Muscle layer of duodenum (tissue), 2 donors: Measurements from ENCODE around the gene PDE9A.

ENCODE experiments used
- H3K27ac ChIP-seq: one replicate; pipeline ENCODE4 v1.7.0; 2013; ENCODE audit warnings: mild to moderate bottlenecking, low read length
- H3K27me3 ChIP-seq: one replicate; pipeline ENCODE4 v1.7.0; 2013; ENCODE audit warnings: low read depth, mild to moderate bottlenecking, control low read depth, low read length
- H3K36me3 ChIP-seq, 2 donors: one replicate each; pipeline ENCODE4 v1.7.0; 2013; ENCODE audit warnings: low read length in 2 of 2, control low read depth in 1 of 2, mild to moderate bottlenecking in 1 of 2; ENCODE audit not compliant: insufficient read depth in 2 of 2, control insufficient read depth in 1 of 2
- H3K4me1 ChIP-seq, 2 donors: one replicate each; pipeline ENCODE4 v1.7.0; 2013; ENCODE audit warnings: low read length in 2 of 2, mild to moderate bottlenecking in 2 of 2, control low read depth in 1 of 2, moderate library complexity in 1 of 2; ENCODE audit not compliant: insufficient read depth in 2 of 2, control insufficient read depth in 1 of 2
- H3K4me3 ChIP-seq, 2 donors: one replicate each; pipeline ENCODE4 v1.7.0; 2013; ENCODE audit warnings: low read length in 2 of 2, low read depth in 1 of 2, mild to moderate bottlenecking in 1 of 2
- H3K9me3 ChIP-seq, 2 donors: one replicate each; pipeline ENCODE4 v1.7.0; 2013; ENCODE audit warnings: low read length in 2 of 2, control low read depth in 1 of 2, mild to moderate bottlenecking in 1 of 2; ENCODE audit not compliant: control insufficient read depth in 1 of 2
- donor health status: healthy.

PDE9A gene

GRCh38 chr21:42731264-42732032 lies 78.0 kb downstream of the PDE9A start:
- Histone ChIP-seq H3K27me3 (no peaks in the 10 kb centered on the region), H3K36me3 (peaks cover 11 to 34% of the 10 kb centered on the region in 2 donors), H3K4me3 (no peak overlapping the region), H3K27ac (no peak overlapping the region), H3K4me1 (no peaks in the 10 kb centered on the region), H3K9me3 (no peaks in the 10 kb centered on the region)

DNA sequence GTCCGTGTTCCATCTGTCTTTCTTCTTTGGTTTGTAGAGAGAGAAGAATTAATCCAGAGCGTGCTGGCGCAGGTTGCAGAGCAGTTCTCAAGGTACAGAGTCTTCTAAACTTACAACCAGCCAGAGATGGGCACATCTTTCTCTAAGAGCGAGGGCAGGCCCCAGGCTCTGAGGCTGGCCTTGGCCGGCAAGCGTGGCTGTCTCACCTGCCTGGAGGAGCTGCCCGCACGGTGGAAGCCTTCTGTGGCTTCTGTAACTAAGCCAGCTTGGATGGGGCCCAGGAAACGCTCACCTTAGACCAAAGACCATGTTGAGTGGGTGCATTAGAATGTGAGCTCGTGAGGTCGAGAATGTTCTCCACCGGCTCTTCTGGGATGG lies 78.6 kb downstream of the PDE9A start:
- Histone ChIP-seq H3K9me3 (no peaks in the 10 kb centered on the region), H3K36me3 (peaks cover 11 to 34% of the 10 kb centered on the region in 2 donors), H3K27me3 (no peaks in the 10 kb centered on the region), H3K4me1 (peaks cover 0 to 1% of the 10 kb centered on the region in 2 donors), H3K27ac (no peak overlapping the region), H3K4me3 (no peak overlapping the region)

GRCh38 chr21:42733037-42733627 lies 79.7 kb downstream of the PDE9A start:
- H3K27ac ChIP-seq, result no peak overlapping the region
- H3K9me3 ChIP-seq, result no peaks in the 10 kb centered on the region
- peaks cover 5 to 12% of the 10 kb centered on the region in 2 donors for H3K4me1 ChIP-seq
- no peaks in the 10 kb centered on the region for H3K27me3 ChIP-seq
- peaks cover 11 to 34% of the 10 kb centered on the region in 2 donors for H3K36me3 ChIP-seq
- no peak overlapping the region for H3K4me3 ChIP-seq

- Histone ChIP-seq H3K4me1 (peaks cover 10 to 19% of the 10 kb centered on the region in 2 donors), H3K36me3 (peaks cover 11 to 34% of the 10 kb centered on the region in 2 donors), H3K27me3 (no peaks in the 10 kb centered on the region), H3K4me3 (no peak overlapping the region), H3K9me3 (no peaks in the 10 kb centered on the region), H3K27ac (no peak overlapping the region)
These were observed 80.5 kb downstream of the PDE9A start for GRCh38 chr21:42733874-42734273.

DNA sequence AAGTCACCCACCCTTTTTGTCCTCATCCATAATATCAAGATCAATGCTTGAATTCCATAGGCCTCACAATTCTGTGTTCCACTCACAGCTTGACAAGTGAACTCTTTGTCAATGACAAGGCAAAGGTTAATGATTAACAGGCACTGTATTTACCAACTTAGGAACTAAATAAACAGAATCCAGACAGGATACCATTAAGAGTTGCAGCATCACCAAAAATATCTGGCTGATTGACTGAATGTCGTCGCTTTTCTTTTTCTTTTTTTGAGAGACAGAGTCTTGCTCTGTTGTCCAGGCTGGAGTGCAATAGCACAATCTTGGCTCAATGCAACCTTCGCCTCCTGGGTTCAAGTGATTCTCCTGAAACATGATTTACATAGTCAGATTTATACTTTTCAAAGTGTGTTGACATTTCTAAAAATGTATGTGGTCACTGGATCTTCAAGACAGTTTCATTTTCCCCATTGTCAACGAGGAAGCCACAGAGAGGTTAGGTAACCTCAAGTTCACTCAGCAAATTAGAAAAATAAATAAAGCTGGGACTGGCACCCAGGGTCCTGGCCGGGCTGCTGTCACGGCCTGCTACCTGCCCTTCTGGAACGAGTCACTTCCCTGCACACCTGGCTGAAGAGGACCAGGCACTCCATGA lies 81.0 kb downstream of the PDE9A start:
- Histone ChIP-seq H3K27me3 (no peaks in the 10 kb centered on the region), H3K9me3 (no peaks in the 10 kb centered on the region), H3K4me1 (peaks cover 10 to 25% of the 10 kb centered on the region in 2 donors), H3K27ac (no peak overlapping the region), H3K36me3 (peaks cover 11 to 34% of the 10 kb centered on the region in 2 donors), H3K4me3 (no peak overlapping the region)

DNA sequence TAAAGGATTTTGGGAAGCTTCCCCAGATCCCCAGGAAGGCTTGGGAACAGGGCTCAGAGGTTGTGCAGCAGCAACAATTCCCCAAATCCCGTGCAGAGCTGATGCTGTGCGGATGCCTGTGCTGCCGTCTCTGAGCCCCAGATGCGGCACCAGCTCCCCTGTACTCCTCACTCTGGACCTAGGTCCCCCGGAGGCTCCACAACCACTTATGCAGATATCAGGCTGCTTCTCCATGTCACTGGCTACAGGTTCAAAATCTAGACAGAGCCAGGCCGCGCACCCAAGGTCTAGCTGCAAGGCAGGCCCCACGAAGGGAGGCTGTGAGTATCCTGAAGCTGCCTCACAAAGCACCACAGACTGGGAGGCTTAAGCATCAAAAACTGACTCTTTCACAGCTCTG lies 81.6 kb downstream of the PDE9A start:
- H3K4me3 ChIP-seq, result no peak overlapping the region
- H3K27ac ChIP-seq, result no peak overlapping the region
- peaks cover 10 to 25% of the 10 kb centered on the region in 2 donors for H3K4me1 ChIP-seq
- H3K27me3 ChIP-seq, result no peaks in the 10 kb centered on the region
- no peaks in the 10 kb centered on the region for H3K9me3 ChIP-seq
- peaks cover 11 to 34% of the 10 kb centered on the region in 2 donors for H3K36me3 ChIP-seq

DNA sequence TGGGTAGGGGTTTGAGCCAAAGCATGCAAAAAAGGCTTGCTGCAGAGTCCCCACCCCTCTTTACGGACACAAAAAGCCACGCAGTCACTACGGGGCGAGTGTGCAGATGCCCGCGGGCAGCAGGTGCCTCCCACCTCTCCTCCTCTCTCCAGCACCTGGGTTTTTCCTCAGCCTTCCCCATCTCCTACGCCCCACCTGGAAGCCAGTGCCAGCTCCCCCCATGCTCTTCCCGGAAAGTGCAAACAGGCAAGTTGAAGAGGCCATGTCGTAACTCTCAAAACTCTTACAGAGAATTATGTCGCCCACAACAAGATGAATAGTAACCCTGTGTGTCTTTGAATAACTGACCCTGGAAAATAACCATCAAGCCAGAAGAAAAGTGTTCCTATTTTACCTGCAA lies 82.5 kb downstream of the PDE9A start:
- H3K36me3 ChIP-seq, result peaks cover 11 to 34% of the 10 kb centered on the region in 2 donors
- no peak overlapping the region for H3K4me3 ChIP-seq
- no peaks in the 10 kb centered on the region for H3K9me3 ChIP-seq
- no peaks in the 10 kb centered on the region for H3K27me3 ChIP-seq
- peaks cover 10 to 25% of the 10 kb centered on the region in 2 donors for H3K4me1 ChIP-seq
- H3K27ac ChIP-seq, result no peak overlapping the region

DNA sequence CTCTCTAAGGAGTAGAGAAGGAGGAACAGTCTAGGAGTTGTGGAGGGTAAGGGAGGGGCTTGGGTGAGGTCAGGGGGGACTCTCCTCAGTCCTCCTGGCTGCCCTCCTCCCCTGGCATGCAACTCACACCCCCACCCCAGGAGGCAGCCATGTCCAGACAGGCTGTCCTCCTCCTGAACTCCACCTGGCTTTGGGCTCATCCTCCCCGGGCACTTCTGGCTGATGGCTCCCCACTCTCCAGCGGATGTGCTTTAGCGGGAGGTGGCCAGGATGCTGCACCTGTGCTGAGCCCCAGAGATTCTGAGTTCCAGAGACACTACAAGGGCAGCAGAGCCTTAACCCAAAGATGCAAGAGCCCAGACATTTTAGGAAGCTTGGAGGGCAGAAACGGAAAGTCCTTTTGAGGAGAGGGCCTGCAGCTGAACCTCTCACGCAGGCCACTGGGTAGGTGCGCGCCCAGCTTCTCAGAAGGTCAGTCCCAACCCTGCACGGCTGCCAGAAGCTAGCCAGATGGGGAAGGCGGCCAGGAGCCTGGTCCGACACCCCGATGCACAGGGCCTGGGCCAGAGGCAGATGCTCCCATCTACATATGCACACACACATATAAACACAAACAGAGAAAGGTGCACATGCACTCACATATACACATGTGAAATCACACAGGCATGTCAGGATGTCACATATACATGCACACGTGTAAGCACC lies 83.4 kb downstream of the PDE9A start:
- H3K36me3 ChIP-seq, result peaks cover 11 to 34% of the 10 kb centered on the region in 2 donors

DNA sequence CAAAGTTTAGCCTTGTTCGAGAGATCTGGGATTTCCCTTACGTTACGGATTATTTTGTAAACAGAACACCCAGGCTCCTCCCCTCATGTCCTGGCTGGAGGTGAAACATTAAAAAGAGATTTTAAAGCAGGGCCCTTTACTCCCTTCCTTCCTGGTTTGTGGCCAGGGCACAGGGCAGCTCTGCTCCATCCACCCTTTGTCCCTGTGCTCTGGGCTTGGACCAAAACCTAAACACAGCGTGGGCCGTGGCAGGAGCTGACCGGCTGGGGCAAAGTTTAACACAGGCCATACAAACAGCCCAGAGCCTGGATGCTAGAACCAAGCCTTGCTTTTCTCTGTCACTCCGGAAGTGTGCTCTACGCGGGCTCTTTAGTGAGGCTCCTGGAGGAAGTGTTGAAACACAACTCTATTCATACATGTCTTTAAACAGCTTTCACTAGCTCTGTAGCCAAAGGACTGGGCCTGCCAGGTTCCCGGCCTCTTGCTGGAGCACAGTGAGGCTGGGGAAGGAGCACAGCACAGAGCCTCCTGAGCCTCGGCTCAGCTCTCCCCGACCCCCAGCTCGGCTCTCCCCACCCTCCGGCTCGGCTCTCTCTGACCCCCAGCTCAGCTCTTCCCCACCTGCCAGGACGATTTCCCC lies 84.7 kb downstream of the PDE9A start:
- Histone ChIP-seq H3K36me3 (peaks cover 11 to 32% of the 10 kb centered on the region in 2 donors), H3K27me3 (no peaks in the 10 kb centered on the region), H3K9me3 (no peaks in the 10 kb centered on the region), H3K4me1 (peaks cover 10 to 37% of the 10 kb centered on the region in 2 donors), H3K27ac (peak overlapping the region; percentile 86), H3K4me3 (no peak overlapping the region)

More for the DNA sequence above, 83.4 kb downstream of the PDE9A start:
- Histone ChIP-seq H3K4me1 (peaks cover 10 to 31% of the 10 kb centered on the region in 2 donors), H3K9me3 (no peaks in the 10 kb centered on the region), H3K27me3 (no peaks in the 10 kb centered on the region), H3K27ac (no peak overlapping the region), H3K4me3 (no peak overlapping the region)

- no peaks in the 10 kb centered on the region for H3K9me3 ChIP-seq
- no peak overlapping the region for H3K27ac ChIP-seq
- H3K4me3 ChIP-seq, result no peak overlapping the region
- H3K36me3 ChIP-seq, result peaks cover 6 to 20% of the 10 kb centered on the region in 2 donors
- H3K4me1 ChIP-seq, result peaks cover 10 to 37% of the 10 kb centered on the region in 2 donors
- no peaks in the 10 kb centered on the region for H3K27me3 ChIP-seq
These were observed 85.9 kb downstream of the PDE9A start for GRCh38 chr21:42739061-42739931.
